Fibroblast of upper back skin (primary cell): Measurements from ENCODE around the gene DNAJB14.
A peak's percentile ranks its signal among the peaks of the same experiment; 100 is the strongest.

Experiments
- DNase-seq: peaks from one replicate; pipeline ENCODE4 v3.0.0-alpha.2; 2013

DNAJB14 gene

DNA sequence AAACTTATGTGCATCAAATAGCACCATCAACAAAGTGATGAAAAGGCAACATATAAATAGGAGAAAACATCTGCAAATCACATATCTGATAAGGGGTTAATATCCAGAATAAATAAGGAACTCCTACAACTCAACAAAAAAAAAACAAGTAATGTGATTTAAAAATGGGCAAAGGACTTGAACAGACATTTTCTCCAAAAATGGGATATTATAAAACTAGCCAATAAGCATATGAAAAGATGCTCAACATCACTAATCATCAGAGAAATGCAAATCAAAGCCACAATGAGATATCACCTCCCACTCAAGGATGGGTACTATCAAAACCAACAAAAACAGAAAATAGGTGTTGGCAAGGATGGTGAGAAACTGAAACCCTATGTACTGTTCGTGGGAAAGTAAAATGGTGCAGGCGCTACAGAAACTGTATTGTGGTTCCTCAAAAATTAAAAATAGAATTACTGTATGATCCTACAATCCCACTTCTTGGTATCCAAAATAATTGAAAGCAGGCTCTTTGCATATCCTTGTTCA, 2.4 kb downstream of the DNAJB14 start:
- DNase-seq: no peak

DNA sequence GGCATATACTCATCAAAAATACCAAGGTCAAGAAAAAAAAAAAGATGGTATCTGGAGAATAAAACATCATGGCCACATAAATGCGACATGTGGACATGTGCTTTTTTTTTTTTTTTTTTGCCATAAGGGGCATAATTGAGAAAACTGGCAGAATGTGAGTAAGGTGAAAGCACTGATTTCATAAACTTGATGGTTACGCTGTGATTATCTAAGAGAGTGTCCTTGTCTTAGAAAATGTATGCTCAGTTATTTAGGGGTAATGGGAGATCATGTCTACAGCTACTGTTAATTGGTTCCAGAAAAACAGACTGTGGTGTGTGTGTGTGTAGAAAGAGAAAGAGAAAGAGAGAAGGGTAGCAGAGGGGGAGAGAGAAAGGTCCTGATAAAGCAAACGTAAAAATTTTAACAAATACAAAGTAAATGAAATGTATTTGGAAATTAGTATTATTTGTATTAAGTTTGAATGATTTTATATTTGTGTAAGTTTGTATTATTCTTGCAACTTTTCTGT, 8.1 kb downstream of the DNAJB14 start:
- DNase-seq: no peak

DNA sequence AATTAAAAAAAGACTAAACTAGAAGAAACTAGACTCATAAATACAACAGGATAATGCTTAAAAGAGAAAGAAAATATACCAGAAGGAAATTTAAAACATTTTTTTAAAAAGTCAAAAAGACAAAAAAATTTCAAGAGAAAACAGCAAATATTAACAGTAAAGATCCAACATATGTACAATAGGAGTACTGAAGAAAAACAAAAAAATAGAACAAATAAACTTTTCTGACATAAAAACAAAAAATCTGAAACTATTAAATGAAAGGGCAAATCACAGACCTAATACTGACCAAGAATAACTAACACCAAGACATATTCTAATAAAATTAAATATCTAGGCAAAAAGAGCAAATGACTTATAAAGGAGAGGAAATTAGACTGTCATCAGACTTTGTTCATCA, 11.5 kb downstream of the DNAJB14 start:
- no peak for DNase-seq

DNA sequence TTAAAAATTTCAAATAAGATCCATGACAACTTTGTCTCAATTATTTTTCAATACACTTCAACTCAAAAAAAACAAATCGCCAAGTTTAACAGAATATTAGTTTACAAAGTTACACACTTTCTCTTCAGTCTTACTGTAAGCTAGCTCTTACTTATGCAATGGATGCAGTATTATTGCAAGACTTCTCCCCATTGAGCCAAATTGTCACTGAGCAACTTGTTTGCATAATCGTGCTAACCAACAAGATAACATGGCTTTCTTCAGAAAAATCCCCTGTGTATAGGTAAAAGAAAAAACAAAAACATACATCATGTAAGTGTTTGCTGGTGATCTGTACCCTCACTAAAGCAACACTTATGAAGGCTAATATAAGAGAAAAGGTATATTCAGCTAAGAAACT, 18.9 kb downstream of the DNAJB14 start:
- no peak for DNase-seq

DNA sequence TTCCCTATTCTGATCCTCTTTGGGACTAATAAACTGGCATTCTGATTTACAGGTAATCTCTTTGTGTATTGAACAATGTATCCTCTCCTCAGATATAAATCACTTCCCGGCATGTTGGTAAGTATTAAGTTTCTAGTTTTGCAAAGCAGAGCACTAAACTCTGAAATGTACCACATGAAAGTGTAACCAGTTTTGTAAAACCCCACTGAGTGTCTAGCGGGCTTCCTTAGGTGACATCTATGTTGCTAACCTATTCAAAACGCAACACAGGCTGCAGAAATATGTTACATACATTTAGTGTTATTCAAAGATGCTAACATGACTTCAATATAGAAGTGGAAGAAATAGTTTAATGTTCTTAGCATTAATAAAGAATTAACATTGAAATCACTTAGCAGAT, 25.2 kb downstream of the DNAJB14 start:
- no peak for DNase-seq

DNA sequence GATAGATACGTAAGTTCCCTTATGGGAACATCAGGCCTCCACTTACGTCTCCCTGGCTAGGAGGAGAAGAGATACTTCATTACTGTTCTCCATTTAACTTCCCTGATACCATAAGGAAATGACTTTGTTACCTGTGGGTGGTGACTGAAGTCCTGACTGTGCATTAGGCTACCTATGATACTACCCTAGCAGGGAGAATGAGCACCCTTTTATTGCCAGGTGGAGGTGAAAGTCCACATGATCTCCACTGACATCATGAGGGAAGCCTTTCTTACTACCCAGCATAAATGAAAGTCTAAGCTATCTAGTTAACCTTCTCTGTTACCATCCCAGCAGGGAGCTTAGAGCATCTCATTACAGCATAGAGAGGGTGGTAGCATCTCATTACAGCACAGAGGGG, 27.8 kb downstream of the DNAJB14 start:
- DNase-seq: no peak

DNA sequence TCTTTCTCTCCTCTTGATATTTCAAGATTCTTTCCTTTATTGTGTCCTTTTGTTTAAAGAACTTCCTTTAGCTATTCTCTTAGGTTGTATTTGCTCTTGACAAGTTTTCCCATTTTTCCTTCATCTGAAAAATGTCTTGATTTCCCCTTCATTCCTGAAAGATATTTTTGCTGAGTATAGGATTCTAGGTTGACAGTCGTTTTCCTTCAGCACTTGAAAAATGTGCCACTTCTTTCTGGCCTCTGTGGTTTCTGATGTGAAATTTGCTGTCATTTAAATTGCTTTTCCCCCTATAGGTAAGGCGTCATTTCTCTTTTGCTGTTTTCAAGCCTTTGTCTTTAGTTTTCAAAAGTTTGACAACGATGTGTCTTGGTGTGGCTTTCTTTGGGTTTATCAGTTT, 28.8 kb downstream of the DNAJB14 start:
- no peak for DNase-seq

DNA sequence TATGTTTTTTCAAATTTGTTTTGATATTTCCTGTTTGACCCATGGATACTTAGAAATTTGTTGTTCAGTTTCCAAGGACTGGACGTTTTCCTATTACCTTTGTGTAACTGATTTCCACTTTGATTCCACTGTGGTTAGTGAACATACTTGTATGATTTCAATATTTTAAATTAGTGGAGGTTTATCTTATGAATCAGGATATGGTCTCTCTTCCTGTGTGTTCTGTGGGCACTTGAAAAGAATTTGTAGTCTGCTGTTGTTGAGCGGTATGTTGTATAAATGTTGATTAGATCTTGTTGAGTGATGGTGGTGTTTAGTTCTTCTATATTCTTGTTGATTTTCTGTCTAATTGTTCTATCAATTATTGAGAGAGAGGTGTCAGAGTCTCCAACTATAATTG, 31.0 kb downstream of the DNAJB14 start:
- peak; percentile 16 for DNase-seq

DNA sequence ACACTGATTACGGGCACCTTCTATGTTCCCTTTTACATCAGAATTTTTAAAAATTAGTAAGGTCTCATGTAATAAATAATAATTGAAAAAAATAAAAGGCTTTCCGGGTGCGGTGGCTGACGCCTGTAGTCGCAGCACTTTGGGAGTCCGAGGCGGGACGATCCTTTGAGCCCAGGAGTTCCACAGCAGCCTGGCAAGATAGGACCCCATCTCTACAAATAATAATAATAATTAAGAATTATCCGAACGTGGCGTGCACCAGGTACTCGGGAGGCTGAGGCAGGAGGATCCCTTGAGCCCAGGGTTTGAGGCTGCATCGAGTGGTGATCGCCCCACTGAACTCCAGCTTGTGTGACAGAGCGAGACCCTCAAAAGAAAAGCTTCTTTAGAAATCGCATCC, 51.4 kb downstream of the DNAJB14 start:
- DNase-seq: no peak

DNA sequence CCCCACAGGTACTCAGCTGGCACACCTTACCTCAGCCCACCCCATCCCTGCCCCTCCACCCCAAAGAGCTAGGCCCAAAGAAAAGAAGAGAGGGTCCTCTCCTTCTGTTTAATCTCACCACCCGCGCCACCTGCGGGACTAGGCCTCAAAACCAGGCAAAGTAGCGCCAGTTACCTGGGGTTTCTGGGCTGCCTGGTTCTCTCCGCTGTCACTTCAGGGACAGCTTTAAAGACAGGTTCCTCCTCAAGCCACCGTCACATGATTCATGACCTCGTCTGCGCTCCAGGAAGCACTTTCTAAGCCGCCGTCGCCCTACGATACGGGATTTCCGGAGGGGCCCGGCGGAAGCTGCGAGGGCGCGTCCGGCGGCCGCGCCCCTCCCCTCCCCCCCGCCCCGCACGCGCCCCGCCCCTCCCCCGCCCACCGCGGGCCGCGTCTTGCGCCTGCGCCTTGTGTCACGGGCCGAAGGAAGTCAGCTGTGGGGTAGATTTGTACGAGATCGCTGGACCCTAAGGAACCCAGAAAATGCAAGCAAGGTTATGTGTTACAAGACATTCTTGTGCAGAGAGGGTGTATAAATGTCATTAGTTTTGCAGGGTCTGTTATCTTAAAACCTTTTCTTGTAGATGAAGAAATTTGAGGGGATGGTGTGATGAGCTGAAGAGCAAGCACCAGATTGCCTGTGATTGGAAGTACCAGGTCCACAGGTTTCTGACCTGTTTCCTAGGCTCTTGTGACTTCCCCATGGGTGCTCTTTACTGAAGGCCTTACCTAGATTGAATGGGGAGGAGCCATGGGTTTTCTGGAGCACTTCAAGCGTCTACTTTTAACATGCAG, 52.0 kb downstream of the DNAJB14 start, which contains the start of gene LAMTOR3:
TSS of gene LAMTOR3 (minus strand) at position 267 of the 837 bp plus-strand sequence. CDS start 464 bp downstream, outside the sequence.
- DNase-seq: peak; percentile 89

DNA sequence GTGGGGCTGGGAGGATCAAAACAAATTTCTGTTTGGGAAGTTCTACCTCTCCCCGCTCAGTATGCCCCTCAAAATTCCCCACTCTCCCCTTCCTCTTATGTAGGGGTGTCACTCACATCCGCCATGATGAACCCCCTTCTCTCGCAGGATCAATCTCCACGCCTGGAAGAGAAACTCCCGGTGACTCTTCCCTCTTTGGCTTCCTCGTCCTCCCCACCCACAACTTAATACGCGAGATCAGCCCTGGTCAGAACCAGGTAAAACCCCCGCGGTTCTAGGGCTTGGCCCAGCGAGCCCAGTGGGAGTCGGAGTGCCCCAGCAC, 52.6 kb downstream of the DNAJB14 start:
- no peak for DNase-seq

DNA sequence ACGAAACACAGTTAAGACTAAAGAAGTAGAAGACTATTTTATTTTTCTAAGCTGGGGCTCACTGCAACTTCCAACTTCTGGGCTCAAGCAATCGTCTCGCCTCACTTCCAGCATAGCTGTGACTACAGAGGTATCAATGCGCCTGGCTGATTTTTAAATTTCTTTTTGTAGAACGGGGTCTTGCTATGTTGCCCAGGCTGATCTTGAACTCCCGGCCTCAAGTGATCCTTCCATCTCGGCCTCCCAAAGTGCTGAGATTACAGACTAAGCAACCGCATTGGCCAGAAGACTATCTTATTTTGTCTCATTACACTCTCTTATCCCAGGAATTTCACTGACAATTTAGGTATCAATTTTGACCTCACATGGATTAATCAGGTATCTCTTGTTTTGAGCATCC, 53.4 kb downstream of the DNAJB14 start:
- no peak for DNase-seq

DNA sequence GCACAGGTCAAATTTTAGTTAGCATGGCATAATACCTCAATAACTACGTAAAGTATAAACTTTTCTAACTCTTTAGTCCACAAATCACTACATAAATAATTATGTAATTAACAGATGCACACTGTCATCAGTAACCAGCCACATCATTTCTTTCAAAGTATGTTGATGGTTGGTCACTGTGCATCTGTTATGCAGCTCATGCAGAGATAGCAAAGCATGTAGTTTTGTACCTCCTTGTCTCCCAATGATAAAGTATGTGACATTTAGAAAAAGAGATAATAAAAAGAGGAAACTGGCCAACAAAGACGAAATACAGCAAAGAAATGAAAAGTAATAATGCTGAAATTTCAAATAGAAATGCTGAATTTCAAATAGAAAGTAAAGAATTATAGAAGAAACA, 55.1 kb downstream of the DNAJB14 start:
- no peak for DNase-seq

DNA sequence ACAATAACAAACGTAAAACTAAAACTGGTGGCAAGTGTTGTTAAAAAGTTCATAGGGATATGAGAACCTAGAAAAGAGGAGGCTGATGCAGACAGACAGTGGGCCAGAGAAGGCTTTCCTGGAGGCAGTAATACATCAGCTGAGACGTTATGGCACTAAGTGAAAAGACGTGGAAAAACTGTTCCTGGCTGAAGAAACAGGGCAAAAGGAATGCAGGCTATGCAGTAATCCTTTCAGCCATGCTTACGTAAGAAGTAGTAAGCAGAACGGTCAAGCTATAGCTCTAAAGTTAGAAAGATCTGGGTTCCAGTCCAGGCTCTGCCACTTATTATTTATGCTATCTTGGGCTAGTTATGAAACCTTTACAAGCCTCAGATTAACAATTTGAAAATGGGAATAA, 58.6 kb downstream of the DNAJB14 start:
- DNase-seq: peak; percentile 22

DNA sequence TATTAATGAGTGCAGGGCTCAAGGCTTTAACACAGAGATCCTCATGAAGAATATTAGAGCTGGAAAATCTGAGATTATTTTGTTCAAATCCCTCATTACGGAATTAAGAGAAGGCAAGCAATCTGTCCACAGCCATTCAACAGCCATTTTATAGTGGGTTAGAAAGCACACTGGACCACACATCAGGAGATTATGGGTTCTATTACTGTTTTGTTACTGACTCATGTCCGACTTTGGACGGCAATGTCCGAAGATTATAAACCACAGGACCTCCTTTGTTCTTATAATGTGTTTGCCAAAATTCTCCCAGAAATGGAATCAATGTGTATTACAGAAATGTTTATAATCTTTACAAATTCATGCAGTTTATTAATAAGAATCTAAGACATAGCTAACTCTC, 60.3 kb downstream of the DNAJB14 start:
- no peak for DNase-seq

DNA sequence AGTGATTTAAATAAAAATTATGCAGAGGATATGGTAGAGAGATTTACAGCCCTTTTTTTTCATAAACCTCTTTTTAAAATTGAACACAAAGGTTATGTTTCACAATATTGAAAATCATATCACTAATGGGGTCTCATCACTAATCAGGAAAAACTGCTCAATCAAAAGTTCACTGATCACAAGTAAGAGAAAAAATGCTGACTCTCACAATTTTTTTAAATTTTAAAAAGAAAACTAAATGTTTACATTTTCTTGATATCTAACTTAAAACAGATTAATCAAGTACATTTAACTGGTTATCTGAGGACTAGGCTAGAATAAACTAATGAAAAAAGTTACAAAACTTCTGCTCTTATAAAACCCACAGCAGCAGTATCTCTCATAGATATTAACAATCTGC, 60.7 kb downstream of the DNAJB14 start:
- DNase-seq: no peak

DNA sequence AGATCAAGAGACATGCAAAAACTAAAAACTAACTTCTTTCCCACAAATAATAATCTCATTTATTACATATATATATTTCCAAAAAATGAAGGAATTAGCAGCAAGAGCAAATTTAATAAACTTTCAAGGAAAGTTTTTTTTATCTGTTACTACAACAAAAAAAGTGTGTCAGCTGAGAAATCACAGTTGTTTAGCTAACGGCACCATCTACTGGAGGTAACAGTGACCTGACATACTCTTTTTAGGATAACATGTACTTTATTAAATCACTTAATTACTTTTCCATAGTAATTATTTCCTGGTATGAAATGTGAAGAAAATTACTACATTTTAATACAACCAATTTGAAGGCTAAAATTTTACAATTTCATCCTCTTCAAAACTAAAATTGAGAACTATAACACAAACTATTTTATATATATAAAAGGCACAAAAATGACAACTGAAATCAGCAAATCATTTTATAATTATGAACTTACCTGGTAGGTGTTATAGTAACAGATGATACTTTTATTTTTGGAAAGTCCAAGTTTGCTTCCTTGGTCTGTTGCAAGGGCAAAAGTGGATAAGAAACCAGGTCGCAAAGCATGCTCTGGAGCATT, 61.3 kb downstream of the DNAJB14 start:
- DNase-seq: no peak

DNA sequence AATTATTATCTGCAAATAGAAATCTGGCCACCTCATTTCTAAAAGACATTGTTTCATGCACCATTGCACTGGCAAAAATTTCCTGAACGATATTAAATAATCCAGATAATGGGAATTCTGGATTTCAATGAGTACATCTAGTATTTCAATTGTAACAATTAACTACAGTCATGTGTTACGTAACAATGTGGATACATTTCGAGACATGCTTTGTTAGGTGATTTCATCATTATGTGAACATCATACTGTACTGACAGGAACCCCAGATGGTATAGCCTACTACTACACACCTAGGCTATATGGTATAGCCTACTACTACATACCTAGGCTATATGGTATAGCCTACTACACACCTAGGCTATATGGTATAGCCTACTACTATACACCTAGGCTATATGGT, 67.0 kb downstream of the DNAJB14 start:
- DNase-seq: no peak

DNA sequence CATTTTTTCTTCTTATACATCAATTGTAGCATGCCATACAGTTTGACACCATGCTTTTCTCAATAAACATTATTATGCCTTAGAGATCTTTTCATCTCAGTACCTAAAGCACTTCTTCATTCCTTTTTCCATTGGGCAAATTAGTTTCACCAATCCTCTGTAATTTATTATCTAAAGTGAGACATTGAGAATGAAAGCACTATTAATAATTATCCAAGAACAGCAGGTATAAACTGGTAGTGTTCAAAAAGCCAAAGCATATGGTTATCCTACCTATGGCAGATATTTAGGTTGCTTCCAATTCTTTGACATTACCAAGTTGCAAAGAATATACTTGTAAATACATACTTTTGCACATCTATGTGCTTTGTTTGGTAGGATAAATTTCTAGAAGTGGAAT, 67.8 kb downstream of the DNAJB14 start:
- no peak for DNase-seq

DNA sequence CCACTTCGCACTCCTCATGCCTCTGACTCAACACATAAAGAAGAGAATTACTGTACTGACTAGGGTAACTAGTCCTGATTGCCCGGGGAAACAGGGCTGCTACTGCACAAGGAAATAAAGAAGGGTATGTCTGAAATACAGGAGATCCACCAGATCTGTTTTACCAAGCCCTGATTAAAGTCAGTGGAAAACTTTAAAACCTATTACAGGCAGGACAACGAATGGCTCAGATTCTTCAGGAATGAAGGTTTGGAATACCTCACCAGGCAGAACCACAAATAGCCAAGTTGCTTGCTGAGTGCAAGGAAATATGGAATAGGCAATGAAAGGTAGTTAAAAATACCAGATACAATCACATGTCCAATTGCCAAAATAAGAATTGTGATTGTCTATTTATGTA, 69.5 kb downstream of the DNAJB14 start:
- no peak for DNase-seq

DNA sequence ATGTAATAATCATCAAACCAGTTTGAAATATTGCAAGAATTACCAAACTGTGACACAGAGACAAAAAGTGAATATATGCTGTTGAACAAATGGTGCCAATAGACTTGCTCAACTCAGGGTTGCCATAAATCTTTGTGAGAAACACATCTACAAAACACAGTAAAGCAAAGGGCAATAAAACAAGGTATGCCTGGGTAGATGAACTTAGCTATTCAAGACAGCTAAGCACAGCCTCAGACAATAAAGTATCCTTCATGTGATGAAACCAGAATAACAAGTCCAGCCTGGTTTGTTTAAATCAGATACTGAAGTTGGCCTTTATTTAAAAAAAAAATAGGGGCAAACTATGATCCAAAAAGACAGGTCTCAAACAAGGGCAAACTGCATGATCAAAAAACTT, 71.3 kb downstream of the DNAJB14 start:
- DNase-seq: no peak

DNA sequence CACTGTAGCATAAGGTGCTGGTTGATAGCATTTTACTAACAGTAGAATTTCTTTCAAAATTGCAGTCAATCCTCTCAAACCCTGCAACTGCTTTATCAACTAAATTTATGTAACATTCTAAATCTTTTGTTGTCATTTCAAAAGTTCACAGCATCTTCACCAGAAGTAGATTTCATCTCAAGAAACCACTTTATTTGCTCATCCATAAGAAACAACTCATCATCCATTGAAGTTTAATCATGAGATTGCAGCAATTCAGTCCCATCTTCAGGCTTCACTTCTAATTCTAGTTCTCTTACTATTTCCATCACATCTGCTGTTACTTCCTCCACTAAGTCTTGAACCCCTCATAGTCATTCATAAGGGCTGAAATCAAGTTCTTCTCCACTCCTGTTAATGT, 73.8 kb downstream of the DNAJB14 start:
- DNase-seq: no peak

DNA sequence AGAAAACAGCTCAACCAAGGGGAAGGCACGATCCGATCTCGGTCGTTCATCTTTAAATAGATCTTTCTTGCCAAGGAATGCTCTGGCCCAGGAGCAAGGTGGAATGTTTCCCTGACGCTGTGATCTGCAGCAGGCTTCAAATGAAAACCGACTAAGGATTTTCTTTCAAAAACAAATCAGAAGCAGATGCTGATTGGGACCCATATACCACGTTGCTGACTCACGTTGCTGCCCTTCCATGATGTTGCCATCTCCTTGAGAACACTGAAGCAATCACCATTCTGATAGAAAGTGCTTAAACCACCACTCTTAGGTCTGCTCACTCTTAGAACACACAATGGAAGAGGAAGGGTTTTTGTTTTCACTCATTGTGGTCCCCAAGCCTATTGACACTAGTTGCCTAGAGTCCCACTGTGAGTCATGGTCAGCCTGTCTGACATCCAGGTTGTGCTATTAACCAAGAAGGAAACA, 78.3 kb downstream of the DNAJB14 start:
- DNase-seq: peak; percentile 76

DNA sequence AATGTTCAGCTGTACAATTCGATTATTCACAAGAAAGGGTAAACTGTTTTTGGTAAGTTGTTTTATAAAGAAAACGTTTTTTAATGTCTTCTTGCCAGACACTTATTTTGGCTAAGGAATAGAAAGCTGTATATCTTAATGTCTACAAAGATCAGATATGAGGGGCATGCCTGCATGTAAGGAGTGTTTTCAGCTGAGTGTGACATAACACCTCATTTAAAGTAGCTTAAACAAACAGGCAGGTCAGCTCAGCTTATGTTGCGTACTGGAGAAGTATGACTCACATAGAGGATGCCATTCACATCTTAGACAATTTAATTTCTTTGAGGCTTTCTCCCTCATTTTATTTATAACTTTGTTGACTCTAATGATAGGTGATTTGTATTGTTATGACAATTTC, 82.6 kb downstream of the DNAJB14 start:
- no peak for DNase-seq
